Measurements from ENCODE around the gene CFAP73. TPM values are rescaled to one million over a fixed set of nuclear protein-coding genes. Genes with fewer than 3 reads are reported as not detected.

The CFAP73 gene
- total RNA-seq, 1 experiment from 2014 or later, result 0.34 TPM

- CTCF ChIA-PET, result no interaction called here
- H3K79me2 ChIP-seq (ENCODE audit: insufficient read depth, low read length), result no peaks in the 10 kb centered on the region
- POLR2A ChIA-PET, result no interaction called here
- no peak overlapping the region for H3K4me2 ChIP-seq (ENCODE audit: low read length)
- H3K9ac ChIP-seq (ENCODE audit: low read length), result no peak overlapping the region
- no peak overlapping the region for H3K4me3 ChIP-seq (replicated peaks in 1 of 2; ENCODE audit: low read depth in 1 of 2, low read length in 2 of 2)
- no peaks in the 10 kb centered on the region for H3K9me3 ChIP-seq (ENCODE audit: control insufficient read depth in 1 of 2, insufficient read depth in 1 of 2, low read depth in 1 of 2, low read length in 2 of 2)
- no peak overlapping the region for H2AFZ ChIP-seq (ENCODE audit: low read depth, low read length, poor library complexity, severe bottlenecking)
- intact Hi-C loops (cut with micrococcal nuclease), result loop anchor here (2.0 kb wide), 1 partner anchor 35 kb away; the partner anchor contains the start of gene RASAL1
- no peaks in the 10 kb centered on the region for H3K36me3 ChIP-seq (ENCODE audit: control insufficient read depth in 1 of 2, insufficient read depth in 2 of 2, low read length in 2 of 2)
- H3K27me3 ChIP-seq (ENCODE audit: insufficient read depth, low read length), result no peaks in the 10 kb centered on the region
- DNase-seq (ENCODE audit: low read depth, low spot score) (no peak), ATAC-seq (no peak)
- peaks cover 6 to 14% of the 10 kb centered on the region in 2 experiments; a peak in 3 of 4 replicates for H3K4me1 ChIP-seq (ENCODE audit: control insufficient read depth in 1 of 2, insufficient read depth in 2 of 2, low read length in 2 of 2)
- RAD21 ChIA-PET (ENCODE audit: low non-redundant PET in 1 of 2, low total read pairs in 2 of 2, uncharacterized antibody in 2 of 2, unreplicated experiment in 2 of 2), result no interaction called here
- no peaks in the 10 kb centered on the region for H4K20me1 ChIP-seq (ENCODE audit: insufficient read depth)
- no peaks in the 10 kb centered on the region for H3K9me2 ChIP-seq (ENCODE audit: insufficient read depth)
- no peak for TF ChIP-seq SP1 (IDR thresholded peaks at IDR 0.05; ENCODE audit: low read depth)
- no peak for TF ChIP-seq CBX3 (IDR thresholded peaks at IDR 0.05; ENCODE audit: low read depth)
- TF ChIP-seq ZBTB33 (IDR thresholded peaks at IDR 0.05; ENCODE audit: extremely low read depth, insufficient replicate concordance, low read length), result no peak
- TF ChIP-seq CTCF (IDR thresholded peaks at IDR 0.05 in 2 of 3, conservative IDR thresholded peaks at IDR 0.05 in 1 of 3; ENCODE audit: borderline replicate concordance in 1 of 3, insufficient read depth in 1 of 3, low read depth in 2 of 3, low read length in 2 of 3), result no peak
- no peak for TF ChIP-seq TCF7L2 (IDR thresholded peaks at IDR 0.05; ENCODE audit: borderline replicate concordance, extremely low read depth, insufficient read depth, insufficient read length)
- no peak for TF ChIP-seq ZFX (IDR thresholded peaks at IDR 0.05)
- TF ChIP-seq MAX (IDR thresholded peaks at IDR 0.05), result no peak
- no peak for TF ChIP-seq EZH2 (IDR thresholded peaks at IDR 0.05)
- H3K27ac ChIP-seq (ENCODE audit: low read depth, low read length), result no peak overlapping the region; the same call in 1 of the 2 replicates
- no TSS peak for BruUV-seq (replicated peaks)
These were observed 49.8 kb upstream of the CFAP73 start for GRCh38 chr12:113099764-113100163.

Data from HCT116 (cell line).